HG03520 (cell line): ENCODE data around the gene HCRTR1.

ENCODE experiments used
- ATAC-seq: cut with Tn5 transposase; IDR thresholded peaks from one replicate; pipeline ENCODE4 v1.9.1; 2021; ENCODE audit warnings: mild to moderate bottlenecking, moderate library complexity; ENCODE audit not compliant: unreplicated experiment

Gene HCRTR1

GRCh38 chr1:31648190-31648589 lies 30.7 kb downstream of the HCRTR1 start:
- no peak for ATAC-seq

GRCh38 chr1:31648641-31649357 lies 31.3 kb downstream of the HCRTR1 start:
- ATAC-seq = no peak

- ATAC-seq = no peak
Observed at GRCh38 chr1:31650161-31651088, 32.9 kb downstream of the HCRTR1 start.

GRCh38 chr1:31651089-31651420 lies 33.6 kb downstream of the HCRTR1 start:
- ATAC-seq = no peak

GRCh38 chr1:31651766-31652165 lies 34.3 kb downstream of the HCRTR1 start:
- ATAC-seq = no peak

GRCh38 chr1:31652891-31653499 lies 35.5 kb downstream of the HCRTR1 start:
- ATAC-seq = no peak

GRCh38 chr1:31653717-31654473 lies 36.4 kb downstream of the HCRTR1 start:
- ATAC-seq = no peak

GRCh38 chr1:31654474-31654776 lies 36.9 kb downstream of the HCRTR1 start:
- no peak for ATAC-seq

GRCh38 chr1:31655104-31655503 lies 37.6 kb downstream of the HCRTR1 start:
- no peak for ATAC-seq

- no peak for ATAC-seq
Observed at GRCh38 chr1:31655756-31656155, 38.3 kb downstream of the HCRTR1 start.

- ATAC-seq = no peak
Observed at GRCh38 chr1:31657020-31657804, 39.7 kb downstream of the HCRTR1 start.

GRCh38 chr1:31657972-31658510 lies 40.6 kb downstream of the HCRTR1 start:
- ATAC-seq = no peak

GRCh38 chr1:31658721-31659120 lies 41.2 kb downstream of the HCRTR1 start:
- no peak for ATAC-seq

- no peak for ATAC-seq
Observed at GRCh38 chr1:31659889-31660288, 42.4 kb downstream of the HCRTR1 start.

- no peak for ATAC-seq
Observed at GRCh38 chr1:31660871-31661455, 43.5 kb downstream of the HCRTR1 start.

- no peak for ATAC-seq
Observed at GRCh38 chr1:31661856-31662255, 44.4 kb downstream of the HCRTR1 start.

GRCh38 chr1:31662463-31662862 lies 45.0 kb downstream of the HCRTR1 start:
- ATAC-seq = no peak

- ATAC-seq = no peak
Observed at GRCh38 chr1:31663622-31664452, 46.3 kb downstream of the HCRTR1 start.

GRCh38 chr1:31664528-31664927 lies 47.0 kb downstream of the HCRTR1 start:
- ATAC-seq = no peak
